Ovary (tissue), 9 donors: ENCODE data around the gene EVI5. TPM values are rescaled to one million over a fixed set of nuclear protein-coding genes. Genes with fewer than 3 reads are reported as not detected.

Source experiments
- DNase-seq, 5 donors: peaks; one replicate each; pipeline ENCODE4 v3.0.0-alpha.2; 2019 to 2020
- H3K27ac ChIP-seq, 2 donors: fragments of 200-600 bp; one replicate each; pipeline versions ENCODE4 v1.5.1 to v1.8.0; 2019 to 2022
- H3K27me3 ChIP-seq: fragments of 200-600 bp; one replicate; pipeline ENCODE4 v1.8.0; 2022
- H3K36me3 ChIP-seq: fragments of 200-600 bp; sonication (generic); one replicate; pipeline ENCODE4 v1.5.1; 2019
- H3K4me1 ChIP-seq: one replicate; pipeline ENCODE4 v1.8.1; 2013; ENCODE audit warnings: mild to moderate bottlenecking, moderate library complexity; ENCODE audit not compliant: insufficient read depth
- H3K4me3 ChIP-seq: fragments of 200-600 bp; sonication (generic); one replicate; pipeline ENCODE4 v1.5.1; 2017
- H3K9me3 ChIP-seq, 2 donors: fragments of 200-600 bp in 1 of 2; sonication (generic) in 1 of 2; one replicate each; pipeline versions ENCODE4 v1.5.1 to v1.8.1; 2013 to 2019; ENCODE audit warnings: mild to moderate bottlenecking in 1 of 2, moderate library complexity in 1 of 2
- EP300 ChIP-seq: sonication (generic); formaldehyde crosslinking; IDR thresholded peaks from one replicate; pipeline ENCODE4 v1.6.1; 2017; ENCODE audit warnings: antibody characterized with exemption
- POLR2A ChIP-seq: fragments of 450-650 bp; IDR thresholded peaks from one replicate; pipeline ENCODE4 v1.6.1; 2017; ENCODE audit warnings: antibody characterized with exemption, mild to moderate bottlenecking, moderate library complexity
- WGBS, 3 donors: extraction: QIAGEN DNeasy Blood & Tissue Kit in 1 of 3; methylation state at CpG; one replicate each; pipeline versions ENCODE4 v1.1.5 to v1.1.7; 2013 to 2017; 5-methylcytosine and 5-hydroxymethylcytosine counted together
- intact Hi-C, 4 donors: fragments of 100-400 bp; cut with DNase I; formaldehyde crosslinking; loops; one replicate each; pipeline versions ENCODE4 v1.11.0 to v1.15.1; 2022 to 2023
- polyA plus RNA-seq, 2 donors: library from polyadenylated mRNA; stranded (reverse); fragments of 200-250 nt in 1 of 2; fragments of 350-450 nt in 1 of 2; fragmentation: Illumina TruSeq in 1 of 2; extraction: RNeasy Lipid Tissue Mini Kit (QIAGEN cat#74804) in 1 of 2; gene quantifications; one replicate each; pipeline ENCODE4 v1.2.3, GENCODE V29; 2013 to 2014
- total RNA-seq, 7 donors: library from RNA; depleted of rRNA in 2 of 7; stranded (reverse); fragments of >200 nt in 2 of 7; fragmentation: NEBNext Ultra II Directional in 3 of 7; extraction: Animal tissue kit (Norgen Biotek cat#: 25700) in 3 of 7; gene quantifications; one replicate each; pipeline versions ENCODE4 v1.1.0 to v1.2.4, GENCODE V29; 2016 to 2023
- TF ChIP-seq, protein P1 (sequence below), 3 donors: fragments of 450-650 bp in 2 of 3; fragments of 200-600 bp in 1 of 3; IDR thresholded peaks; one replicate each; pipeline versions ENCODE4 v1.5.1 to v1.8.0; 2016 to 2022; ENCODE audit warnings: antibody characterized with exemption in 3 of 3, mild to moderate bottlenecking in 1 of 3
- donor health status: DM: no; HTN: no; CAD: no; lungs with moderate emphysema.
- donor health status: DM: no; HTN: no; CAD: no.
- donor health status: Bipolar disorder and iron deficiency.
- donor health status: DM: yes; HTN: yes; CAD: no.
- donor health status: DM: no; HTN: no; CAD: no.
- donor health status: DM: yes; HTN: yes; CAD: no.

Gene EVI5
- total and polyA plus RNA-seq, 9 donors = 4.4 to 36.7 (median 23.7) TPM

DNA sequence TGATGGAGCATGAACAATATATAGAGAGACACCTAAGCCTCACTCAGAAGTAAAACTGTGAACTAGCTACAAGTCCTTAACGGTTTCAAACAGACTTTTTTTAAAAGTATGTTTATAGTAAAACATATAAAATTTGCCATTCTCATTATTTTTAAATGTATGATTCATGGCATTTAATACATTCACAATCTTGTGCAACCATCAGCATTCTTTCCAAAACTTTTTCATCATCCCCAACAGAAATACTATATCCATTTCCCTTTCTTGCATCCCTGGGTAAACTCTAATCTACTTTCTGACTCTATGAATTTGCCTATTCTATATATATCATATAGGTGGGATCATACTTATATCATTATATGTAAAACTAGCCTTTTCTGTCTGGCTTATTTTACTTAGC, 25.5 kb downstream of the EVI5 start:
- 90 to 93% (median 91%) methylated on average over 1 of the region's 1 CpG for WGBS, 3 donors
- H3K27ac ChIP-seq = no peak overlapping the region
- no peak for TF ChIP-seq POLR2A
- TF ChIP-seq, protein P1, sequence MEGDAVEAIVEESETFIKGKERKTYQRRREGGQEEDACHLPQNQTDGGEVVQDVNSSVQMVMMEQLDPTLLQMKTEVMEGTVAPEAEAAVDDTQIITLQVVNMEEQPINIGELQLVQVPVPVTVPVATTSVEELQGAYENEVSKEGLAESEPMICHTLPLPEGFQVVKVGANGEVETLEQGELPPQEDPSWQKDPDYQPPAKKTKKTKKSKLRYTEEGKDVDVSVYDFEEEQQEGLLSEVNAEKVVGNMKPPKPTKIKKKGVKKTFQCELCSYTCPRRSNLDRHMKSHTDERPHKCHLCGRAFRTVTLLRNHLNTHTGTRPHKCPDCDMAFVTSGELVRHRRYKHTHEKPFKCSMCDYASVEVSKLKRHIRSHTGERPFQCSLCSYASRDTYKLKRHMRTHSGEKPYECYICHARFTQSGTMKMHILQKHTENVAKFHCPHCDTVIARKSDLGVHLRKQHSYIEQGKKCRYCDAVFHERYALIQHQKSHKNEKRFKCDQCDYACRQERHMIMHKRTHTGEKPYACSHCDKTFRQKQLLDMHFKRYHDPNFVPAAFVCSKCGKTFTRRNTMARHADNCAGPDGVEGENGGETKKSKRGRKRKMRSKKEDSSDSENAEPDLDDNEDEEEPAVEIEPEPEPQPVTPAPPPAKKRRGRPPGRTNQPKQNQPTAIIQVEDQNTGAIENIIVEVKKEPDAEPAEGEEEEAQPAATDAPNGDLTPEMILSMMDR (IDR thresholded peaks at IDR 0.05) = no peak
- TF ChIP-seq EP300 = no peak
- DNase-seq = no peak
- intact Hi-C loops = loop anchor here in 1 of 4 donors (10.0 kb wide), 1 partner anchor 55 kb away; no protein-coding TSS in a partner anchor
- H3K36me3 ChIP-seq = no peaks in the 10 kb centered on the region
- no peak overlapping the region for H3K4me3 ChIP-seq
- no peaks in the 10 kb centered on the region for H3K9me3 ChIP-seq
- peaks cover 10% of the 10 kb centered on the region for H3K4me1 ChIP-seq
- peaks cover 3% of the 10 kb centered on the region for H3K27me3 ChIP-seq

DNA sequence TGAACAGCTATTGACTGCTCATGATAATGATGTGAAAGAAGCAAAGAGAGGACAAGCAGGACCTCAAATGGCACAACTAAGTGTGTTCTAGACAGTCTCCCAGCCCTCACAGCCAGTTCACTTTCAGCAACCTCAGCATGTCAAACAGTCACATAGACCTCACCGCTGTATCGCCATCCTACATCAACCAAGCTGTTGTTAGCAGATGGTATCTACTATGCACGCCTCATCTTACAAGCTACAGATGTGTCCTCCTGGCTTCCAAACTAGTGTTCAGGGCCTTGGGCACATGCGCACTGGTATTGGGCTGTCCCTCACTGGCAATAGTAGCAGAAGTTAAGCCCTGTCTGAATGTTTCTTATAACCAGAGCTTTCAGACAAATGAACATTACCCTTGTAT, 28.4 kb downstream of the EVI5 start:
- Histone ChIP-seq H3K27ac (no peak overlapping the region), H3K36me3 (no peaks in the 10 kb centered on the region), H3K4me1 (peaks cover 10% of the 10 kb centered on the region), H3K9me3 (no peaks in the 10 kb centered on the region), H3K27me3 (no peaks in the 10 kb centered on the region), H3K4me3 (no peak overlapping the region)
- TF ChIP-seq POLR2A = no peak
- no peak for TF ChIP-seq EP300
- TF ChIP-seq, protein P1 (IDR thresholded peaks at IDR 0.05) = no peak
- intact Hi-C loops = loop anchor here in 1 of 4 donors (10.0 kb wide), 1 partner anchor 58 kb away; no protein-coding TSS in a partner anchor
- peak in 1 of 5 donors; percentile 27 for DNase-seq
- 85 to 95% (median 88%) methylated on average over 4 of the region's 4 CpGs for WGBS, 3 donors

DNA sequence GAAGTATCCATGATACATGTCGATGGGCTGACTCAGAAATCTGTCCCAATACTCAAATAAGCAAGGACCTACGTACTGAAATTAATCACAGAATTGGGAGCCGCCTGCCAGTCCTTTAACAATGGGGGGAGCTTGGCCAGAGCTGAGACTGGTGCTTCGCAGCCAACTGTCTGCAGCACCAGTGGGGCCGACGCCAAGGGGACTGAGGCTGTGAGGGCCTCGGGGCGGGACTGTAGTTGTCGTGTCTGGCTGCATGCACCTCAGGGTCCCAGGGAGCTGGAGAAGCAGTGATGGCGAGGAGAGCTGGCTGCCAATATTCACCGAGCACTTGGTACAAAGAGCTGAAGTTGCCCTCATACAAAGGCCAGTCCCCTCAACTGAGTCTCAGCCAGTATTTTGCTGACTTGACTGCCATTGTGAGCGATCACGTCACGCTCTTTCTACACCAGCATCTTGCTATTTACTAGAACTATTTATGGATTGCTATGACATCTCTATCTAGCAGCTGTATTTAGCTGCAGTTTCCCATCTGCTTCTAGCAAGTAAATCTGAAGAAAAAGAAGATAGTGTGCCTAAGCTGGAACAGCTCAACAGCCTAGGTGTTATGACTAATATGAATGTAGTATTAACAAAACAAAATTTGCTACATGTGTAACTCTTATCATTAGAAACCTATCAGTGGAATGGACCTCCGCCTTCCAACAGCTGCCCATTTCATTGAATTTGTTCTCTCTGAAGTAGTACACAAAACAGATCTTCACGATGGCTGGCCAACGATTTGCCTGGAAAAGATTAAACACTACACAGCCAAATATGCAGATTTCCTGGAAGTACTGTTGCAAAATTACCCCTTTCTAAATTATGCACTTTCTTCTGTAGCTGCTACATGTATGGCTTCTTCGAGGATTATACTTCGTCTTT, 29.1 kb downstream of the EVI5 start:
- no peaks in the 10 kb centered on the region for H3K27me3 ChIP-seq
- intact Hi-C loops = loop anchor here in 1 of 4 donors (10.0 kb wide), 1 partner anchor 59 kb away; no protein-coding TSS in a partner anchor
- 17 to 46% (median 17%) methylated on average over 19 of the region's 19 CpGs for WGBS, 3 donors
- H3K4me1 ChIP-seq = peaks cover 10% of the 10 kb centered on the region
- H3K9me3 ChIP-seq = no peaks in the 10 kb centered on the region
- no peak overlapping the region for H3K4me3 ChIP-seq
- DNase-seq = peak; percentile 44 to 70 (median 59)
- TF ChIP-seq, protein P1 (IDR thresholded peaks at IDR 0.05) = no peak
- TF ChIP-seq POLR2A = no peak
- TF ChIP-seq EP300 = no peak
- peak overlapping the region in 1 of 2 donors; percentile 49 for H3K27ac ChIP-seq
- no peaks in the 10 kb centered on the region for H3K36me3 ChIP-seq

DNA sequence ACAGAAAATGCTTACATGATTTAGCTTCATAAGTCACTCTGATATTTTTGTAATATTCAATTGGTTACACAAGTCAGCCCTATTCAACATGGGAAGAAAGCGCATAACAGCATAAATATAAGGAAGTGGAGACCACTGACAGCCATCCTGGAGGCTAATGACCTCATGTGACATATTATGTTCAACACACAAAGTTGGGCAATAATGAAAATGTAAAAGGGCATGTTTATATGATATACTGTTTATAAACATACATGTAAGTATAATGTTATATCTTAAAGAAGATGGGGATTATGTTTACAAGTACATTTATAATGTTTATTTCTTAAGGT, 30.2 kb downstream of the EVI5 start:
- Histone ChIP-seq H3K36me3 (no peaks in the 10 kb centered on the region), H3K27me3 (no peaks in the 10 kb centered on the region), H3K27ac (no peak overlapping the region), H3K9me3 (no peaks in the 10 kb centered on the region), H3K4me1 (peaks cover 10% of the 10 kb centered on the region), H3K4me3 (no peak overlapping the region)
- TF ChIP-seq, protein P1 (IDR thresholded peaks at IDR 0.05) = no peak
- TF ChIP-seq EP300 (no peak), POLR2A (no peak)
- intact Hi-C loops = loop anchor here in 1 of 4 donors (10.0 kb wide), 1 partner anchor 60 kb away; no protein-coding TSS in a partner anchor
- 100% methylated on average over 1 of the region's 1 CpG for WGBS, 3 donors
- DNase-seq = no peak
